GM23338 (cell line): Measurements from ENCODE around the gene OTOGL. TPM values are rescaled to one million over a fixed set of nuclear protein-coding genes. Genes with fewer than 3 reads are reported as not detected.

Experiments
- ATAC-seq: fragments of 200-7000 bp; cut with Tn5 transposase; 3 replicates; pipeline ENCODE4 v1.9.1; 2020
- DNase-seq: peaks from one replicate; pipeline ENCODE4 v3.0.0-alpha.2; 2015; ENCODE audit warnings: low spot score
- H2AFZ ChIP-seq: fragments of 200-600 bp; sonication (generic); 2 replicates; pipeline ENCODE4 v1.8.0; 2016; ENCODE audit warnings: antibody characterized with exemption, mild to moderate bottlenecking, moderate library complexity
- H3F3A ChIP-seq: fragments of 200-600 bp; sonication (generic); replicated peaks from 2 replicates; pipeline ENCODE4 v1.8.0; 2017; ENCODE audit warnings: antibody characterized with exemption, mixed run types, low read depth
- H3K27ac ChIP-seq: fragments of 200-600 bp; sonication (generic); 2 replicates; pipeline ENCODE4 v1.6.1; 2016; ENCODE audit warnings: low read depth
- H3K27me3 ChIP-seq: fragments of 200-600 bp; sonication (generic); 2 replicates; pipeline ENCODE4 v1.8.0; 2016; ENCODE audit warnings: mild to moderate bottlenecking, mixed run types, moderate library complexity; ENCODE audit not compliant: insufficient read depth
- H3K36me3 ChIP-seq: fragments of 200-600 bp; sonication (generic); 2 replicates; pipeline ENCODE4 v1.8.0; 2016; ENCODE audit warnings: mild to moderate bottlenecking; ENCODE audit not compliant: insufficient read depth
- H3K4me1 ChIP-seq: fragments of 200-600 bp; sonication (generic); 2 replicates; pipeline ENCODE4 v1.8.0; 2016; ENCODE audit warnings: mild to moderate bottlenecking, moderate library complexity; ENCODE audit not compliant: insufficient read depth
- H3K4me2 ChIP-seq: fragments of 200-600 bp; sonication (generic); 2 replicates; pipeline ENCODE4 v1.7.1; 2017; ENCODE audit warnings: mixed run types
- H3K4me3 ChIP-seq: fragments of 200-600 bp; sonication (generic); 2 replicates; pipeline ENCODE4 v1.6.1; 2016; ENCODE audit warnings: mixed run types
- H3K79me2 ChIP-seq: fragments of 200-600 bp; sonication (generic); replicated peaks from 2 replicates; pipeline ENCODE4 v1.8.0; 2017; ENCODE audit warnings: mild to moderate bottlenecking; ENCODE audit not compliant: insufficient read depth
- H3K9me2 ChIP-seq: fragments of 200-600 bp; sonication (generic); 2 replicates; pipeline ENCODE4 v1.8.0; 2017; ENCODE audit not compliant: insufficient read depth
- H4K20me1 ChIP-seq: fragments of 200-600 bp; sonication (generic); replicated peaks from 2 replicates; pipeline ENCODE4 v1.8.0; 2017; ENCODE audit warnings: mild to moderate bottlenecking; ENCODE audit not compliant: insufficient read depth
- H3K27ac Mint-ChIP-seq: 2 replicates; pipeline ENCODE4 v1.8.0; 2020; ENCODE audit warnings: inconsistent platforms, mild to moderate bottlenecking, moderate library complexity, mixed read lengths
- H3K27me3 Mint-ChIP-seq: 3 replicates; pipeline ENCODE4 v1.8.0; 2022; ENCODE audit warnings: low read depth, mild to moderate bottlenecking, moderate library complexity, mixed read lengths, inconsistent platforms; ENCODE audit not compliant: insufficient read depth, poor library complexity
- H3K36me3 Mint-ChIP-seq: 3 replicates; pipeline ENCODE4 v1.8.0; 2021; ENCODE audit warnings: low read depth, mild to moderate bottlenecking, inconsistent platforms, moderate library complexity, mixed read lengths
- H3K4me1 Mint-ChIP-seq: 3 replicates; pipeline ENCODE4 v1.8.0; 2020; ENCODE audit warnings: mild to moderate bottlenecking, inconsistent platforms, mixed read lengths
- H3K4me3 Mint-ChIP-seq: 3 replicates; pipeline ENCODE4 v1.8.0; 2021; ENCODE audit warnings: moderate library complexity, mild to moderate bottlenecking, inconsistent platforms, mixed read lengths
- H3K9me3 Mint-ChIP-seq: 3 replicates; pipeline ENCODE4 v1.8.0; 2020; ENCODE audit warnings: moderate library complexity, mild to moderate bottlenecking, inconsistent platforms, mixed read lengths
- CREB1 ChIP-seq: fragments of 250-450 bp; sonication (Bioruptor Pico); IDR thresholded peaks from 2 replicates; pipeline ENCODE4 v1.5.0; 2020; ENCODE audit warnings: low read depth, mild to moderate bottlenecking, moderate library complexity
- EZH2 ChIP-seq: fragments of 200-600 bp; sonication (generic); IDR thresholded peaks from one replicate; pipeline ENCODE4 v1.8.0; 2017; ENCODE audit warnings: antibody characterized with exemption, mild to moderate bottlenecking, low read depth; ENCODE audit not compliant: unreplicated experiment
- EZH2phosphoT487 ChIP-seq: fragments of 200-600 bp; sonication (generic); IDR thresholded peaks from one replicate; pipeline ENCODE4 v1.8.1; 2018; ENCODE audit warnings: antibody characterized with exemption; ENCODE audit not compliant: unreplicated experiment
- JUNB ChIP-seq: IDR thresholded peaks from one replicate; pipeline ENCODE4 v1.6.1; 2016; ENCODE audit warnings: antibody characterized with exemption; ENCODE audit not compliant: unreplicated experiment
- NANOG ChIP-seq: IDR thresholded peaks from 2 replicates; pipeline ENCODE4 v1.6.1; 2016; ENCODE audit warnings: antibody characterized with exemption, borderline replicate concordance
- POLR2AphosphoS5 ChIP-seq: IDR thresholded peaks from 2 replicates; pipeline ENCODE4 v1.6.1; 2016; ENCODE audit warnings: antibody characterized with exemption, low read depth
- STAT1 ChIP-seq: IDR thresholded peaks from one replicate; pipeline ENCODE4 v1.6.1; 2016; ENCODE audit warnings: antibody characterized with exemption; ENCODE audit not compliant: unreplicated experiment
- ZNF114 ChIP-seq: fragments of 250-450 bp; sonication (Bioruptor Pico); IDR thresholded peaks from 2 replicates; pipeline ENCODE4 v1.5.0; 2020; ENCODE audit warnings: mild to moderate bottlenecking, moderate library complexity
- ZNF331 ChIP-seq: fragments of 250-450 bp; sonication (Bioruptor Pico); IDR thresholded peaks from 2 replicates; pipeline ENCODE4 v1.5.0; 2020; ENCODE audit warnings: low read depth, mild to moderate bottlenecking, moderate library complexity
- polyA plus RNA-seq: library from polyadenylated mRNA; unstranded; fragments of >200 nt; fragmentation: Nextera tagmentation; extraction: Ambion mirVana; gene quantifications from 2 replicates; pipeline ENCODE4 v1.2.1, GENCODE V29; 2016
- total RNA-seq: library from RNA; depleted of rRNA; stranded (reverse); fragments of >200 nt; shearing (Covaris generic); gene quantifications from 2 replicates; pipeline ENCODE4 v1.2.3, GENCODE V29; 2014
- TF ChIP-seq, protein P1 (sequence below): IDR thresholded peaks from one replicate; pipeline ENCODE4 v1.6.1; 2018; ENCODE audit warnings: antibody characterized with exemption; ENCODE audit not compliant: unreplicated experiment
- TF ChIP-seq, protein P2 (sequence below), 2 experiments: fragments of 200-600 bp in 1 of 2; sonication (generic) in 1 of 2; conservative IDR thresholded peaks; 2 replicates each; pipeline versions ENCODE4 v1.5.1 to v1.6.1; 2016 to 2017; ENCODE audit warnings: antibody characterized with exemption in 2 of 2, low read depth in 2 of 2, mild to moderate bottlenecking in 2 of 2, moderate library complexity in 1 of 2
- TF ChIP-seq, protein P3 (sequence below): IDR thresholded peaks from 2 replicates; pipeline ENCODE4 v1.6.1; 2016; ENCODE audit warnings: antibody characterized with exemption
- TF ChIP-seq, protein P4 (sequence below): fragments of 250-450 bp; sonication (Bioruptor Pico); IDR thresholded peaks from 2 replicates; pipeline ENCODE4 v1.5.0; 2020; ENCODE audit warnings: mild to moderate bottlenecking, moderate library complexity

The OTOGL gene
- total and polyA plus RNA-seq, 2 experiments from 2014 or later = 0.36 to 0.66 TPM

DNA sequence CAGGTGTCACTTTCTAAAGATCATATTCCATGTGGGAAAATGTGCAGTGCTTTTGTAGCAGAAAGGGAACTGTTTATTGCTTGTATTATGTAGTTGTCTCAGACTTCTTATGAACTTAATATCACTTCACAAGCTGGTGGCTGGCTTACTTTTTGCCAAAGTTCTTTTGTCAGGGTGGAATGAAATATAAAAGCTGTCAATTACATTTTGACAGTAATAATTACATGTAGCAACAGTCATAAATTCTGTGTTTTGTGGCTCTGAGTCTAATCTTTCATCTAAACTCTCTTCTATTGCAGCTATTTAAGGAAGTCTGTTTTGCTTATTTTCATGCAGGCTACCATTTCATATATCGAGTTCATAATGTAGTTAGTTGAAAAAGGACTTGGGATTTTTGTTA, 106.6 kb downstream of the OTOGL start:
- Mint-ChIP-seq H3K4me1 (peaks cover 3% of the 10 kb centered on the region; the same call in 2 of the 3 replicates), H3K36me3 (no peaks in the 10 kb centered on the region), H3K4me3 (no peak overlapping the region), H3K27ac (no peak overlapping the region), H3K27me3 (no peaks in the 10 kb centered on the region), H3K9me3 (no peaks in the 10 kb centered on the region)
- DNase-seq (no peak), ATAC-seq (no peak)
- TF ChIP-seq, protein P1, sequence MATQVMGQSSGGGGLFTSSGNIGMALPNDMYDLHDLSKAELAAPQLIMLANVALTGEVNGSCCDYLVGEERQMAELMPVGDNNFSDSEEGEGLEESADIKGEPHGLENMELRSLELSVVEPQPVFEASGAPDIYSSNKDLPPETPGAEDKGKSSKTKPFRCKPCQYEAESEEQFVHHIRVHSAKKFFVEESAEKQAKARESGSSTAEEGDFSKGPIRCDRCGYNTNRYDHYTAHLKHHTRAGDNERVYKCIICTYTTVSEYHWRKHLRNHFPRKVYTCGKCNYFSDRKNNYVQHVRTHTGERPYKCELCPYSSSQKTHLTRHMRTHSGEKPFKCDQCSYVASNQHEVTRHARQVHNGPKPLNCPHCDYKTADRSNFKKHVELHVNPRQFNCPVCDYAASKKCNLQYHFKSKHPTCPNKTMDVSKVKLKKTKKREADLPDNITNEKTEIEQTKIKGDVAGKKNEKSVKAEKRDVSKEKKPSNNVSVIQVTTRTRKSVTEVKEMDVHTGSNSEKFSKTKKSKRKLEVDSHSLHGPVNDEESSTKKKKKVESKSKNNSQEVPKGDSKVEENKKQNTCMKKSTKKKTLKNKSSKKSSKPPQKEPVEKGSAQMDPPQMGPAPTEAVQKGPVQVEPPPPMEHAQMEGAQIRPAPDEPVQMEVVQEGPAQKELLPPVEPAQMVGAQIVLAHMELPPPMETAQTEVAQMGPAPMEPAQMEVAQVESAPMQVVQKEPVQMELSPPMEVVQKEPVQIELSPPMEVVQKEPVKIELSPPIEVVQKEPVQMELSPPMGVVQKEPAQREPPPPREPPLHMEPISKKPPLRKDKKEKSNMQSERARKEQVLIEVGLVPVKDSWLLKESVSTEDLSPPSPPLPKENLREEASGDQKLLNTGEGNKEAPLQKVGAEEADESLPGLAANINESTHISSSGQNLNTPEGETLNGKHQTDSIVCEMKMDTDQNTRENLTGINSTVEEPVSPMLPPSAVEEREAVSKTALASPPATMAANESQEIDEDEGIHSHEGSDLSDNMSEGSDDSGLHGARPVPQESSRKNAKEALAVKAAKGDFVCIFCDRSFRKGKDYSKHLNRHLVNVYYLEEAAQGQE = no peak
- TF ChIP-seq EZH2phosphoT487 (no peak), POLR2AphosphoS5 (no peak), JUNB (no peak), ZNF331 (CRISPR knock-in tag) (no peak), EZH2 (no peak), NANOG (no peak), ZNF114 (CRISPR knock-in tag) (no peak), CREB1 (CRISPR knock-in tag) (no peak), STAT1 (no peak)
- TF ChIP-seq, protein P2, sequence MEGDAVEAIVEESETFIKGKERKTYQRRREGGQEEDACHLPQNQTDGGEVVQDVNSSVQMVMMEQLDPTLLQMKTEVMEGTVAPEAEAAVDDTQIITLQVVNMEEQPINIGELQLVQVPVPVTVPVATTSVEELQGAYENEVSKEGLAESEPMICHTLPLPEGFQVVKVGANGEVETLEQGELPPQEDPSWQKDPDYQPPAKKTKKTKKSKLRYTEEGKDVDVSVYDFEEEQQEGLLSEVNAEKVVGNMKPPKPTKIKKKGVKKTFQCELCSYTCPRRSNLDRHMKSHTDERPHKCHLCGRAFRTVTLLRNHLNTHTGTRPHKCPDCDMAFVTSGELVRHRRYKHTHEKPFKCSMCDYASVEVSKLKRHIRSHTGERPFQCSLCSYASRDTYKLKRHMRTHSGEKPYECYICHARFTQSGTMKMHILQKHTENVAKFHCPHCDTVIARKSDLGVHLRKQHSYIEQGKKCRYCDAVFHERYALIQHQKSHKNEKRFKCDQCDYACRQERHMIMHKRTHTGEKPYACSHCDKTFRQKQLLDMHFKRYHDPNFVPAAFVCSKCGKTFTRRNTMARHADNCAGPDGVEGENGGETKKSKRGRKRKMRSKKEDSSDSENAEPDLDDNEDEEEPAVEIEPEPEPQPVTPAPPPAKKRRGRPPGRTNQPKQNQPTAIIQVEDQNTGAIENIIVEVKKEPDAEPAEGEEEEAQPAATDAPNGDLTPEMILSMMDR (conservative IDR thresholded peaks at IDR 0.05; ENCODE audit: low read depth in 2 of 2) = no peak
- TF ChIP-seq, protein P3, sequence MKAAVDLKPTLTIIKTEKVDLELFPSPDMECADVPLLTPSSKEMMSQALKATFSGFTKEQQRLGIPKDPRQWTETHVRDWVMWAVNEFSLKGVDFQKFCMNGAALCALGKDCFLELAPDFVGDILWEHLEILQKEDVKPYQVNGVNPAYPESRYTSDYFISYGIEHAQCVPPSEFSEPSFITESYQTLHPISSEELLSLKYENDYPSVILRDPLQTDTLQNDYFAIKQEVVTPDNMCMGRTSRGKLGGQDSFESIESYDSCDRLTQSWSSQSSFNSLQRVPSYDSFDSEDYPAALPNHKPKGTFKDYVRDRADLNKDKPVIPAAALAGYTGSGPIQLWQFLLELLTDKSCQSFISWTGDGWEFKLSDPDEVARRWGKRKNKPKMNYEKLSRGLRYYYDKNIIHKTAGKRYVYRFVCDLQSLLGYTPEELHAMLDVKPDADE = no peak
- TF ChIP-seq, protein P4, sequence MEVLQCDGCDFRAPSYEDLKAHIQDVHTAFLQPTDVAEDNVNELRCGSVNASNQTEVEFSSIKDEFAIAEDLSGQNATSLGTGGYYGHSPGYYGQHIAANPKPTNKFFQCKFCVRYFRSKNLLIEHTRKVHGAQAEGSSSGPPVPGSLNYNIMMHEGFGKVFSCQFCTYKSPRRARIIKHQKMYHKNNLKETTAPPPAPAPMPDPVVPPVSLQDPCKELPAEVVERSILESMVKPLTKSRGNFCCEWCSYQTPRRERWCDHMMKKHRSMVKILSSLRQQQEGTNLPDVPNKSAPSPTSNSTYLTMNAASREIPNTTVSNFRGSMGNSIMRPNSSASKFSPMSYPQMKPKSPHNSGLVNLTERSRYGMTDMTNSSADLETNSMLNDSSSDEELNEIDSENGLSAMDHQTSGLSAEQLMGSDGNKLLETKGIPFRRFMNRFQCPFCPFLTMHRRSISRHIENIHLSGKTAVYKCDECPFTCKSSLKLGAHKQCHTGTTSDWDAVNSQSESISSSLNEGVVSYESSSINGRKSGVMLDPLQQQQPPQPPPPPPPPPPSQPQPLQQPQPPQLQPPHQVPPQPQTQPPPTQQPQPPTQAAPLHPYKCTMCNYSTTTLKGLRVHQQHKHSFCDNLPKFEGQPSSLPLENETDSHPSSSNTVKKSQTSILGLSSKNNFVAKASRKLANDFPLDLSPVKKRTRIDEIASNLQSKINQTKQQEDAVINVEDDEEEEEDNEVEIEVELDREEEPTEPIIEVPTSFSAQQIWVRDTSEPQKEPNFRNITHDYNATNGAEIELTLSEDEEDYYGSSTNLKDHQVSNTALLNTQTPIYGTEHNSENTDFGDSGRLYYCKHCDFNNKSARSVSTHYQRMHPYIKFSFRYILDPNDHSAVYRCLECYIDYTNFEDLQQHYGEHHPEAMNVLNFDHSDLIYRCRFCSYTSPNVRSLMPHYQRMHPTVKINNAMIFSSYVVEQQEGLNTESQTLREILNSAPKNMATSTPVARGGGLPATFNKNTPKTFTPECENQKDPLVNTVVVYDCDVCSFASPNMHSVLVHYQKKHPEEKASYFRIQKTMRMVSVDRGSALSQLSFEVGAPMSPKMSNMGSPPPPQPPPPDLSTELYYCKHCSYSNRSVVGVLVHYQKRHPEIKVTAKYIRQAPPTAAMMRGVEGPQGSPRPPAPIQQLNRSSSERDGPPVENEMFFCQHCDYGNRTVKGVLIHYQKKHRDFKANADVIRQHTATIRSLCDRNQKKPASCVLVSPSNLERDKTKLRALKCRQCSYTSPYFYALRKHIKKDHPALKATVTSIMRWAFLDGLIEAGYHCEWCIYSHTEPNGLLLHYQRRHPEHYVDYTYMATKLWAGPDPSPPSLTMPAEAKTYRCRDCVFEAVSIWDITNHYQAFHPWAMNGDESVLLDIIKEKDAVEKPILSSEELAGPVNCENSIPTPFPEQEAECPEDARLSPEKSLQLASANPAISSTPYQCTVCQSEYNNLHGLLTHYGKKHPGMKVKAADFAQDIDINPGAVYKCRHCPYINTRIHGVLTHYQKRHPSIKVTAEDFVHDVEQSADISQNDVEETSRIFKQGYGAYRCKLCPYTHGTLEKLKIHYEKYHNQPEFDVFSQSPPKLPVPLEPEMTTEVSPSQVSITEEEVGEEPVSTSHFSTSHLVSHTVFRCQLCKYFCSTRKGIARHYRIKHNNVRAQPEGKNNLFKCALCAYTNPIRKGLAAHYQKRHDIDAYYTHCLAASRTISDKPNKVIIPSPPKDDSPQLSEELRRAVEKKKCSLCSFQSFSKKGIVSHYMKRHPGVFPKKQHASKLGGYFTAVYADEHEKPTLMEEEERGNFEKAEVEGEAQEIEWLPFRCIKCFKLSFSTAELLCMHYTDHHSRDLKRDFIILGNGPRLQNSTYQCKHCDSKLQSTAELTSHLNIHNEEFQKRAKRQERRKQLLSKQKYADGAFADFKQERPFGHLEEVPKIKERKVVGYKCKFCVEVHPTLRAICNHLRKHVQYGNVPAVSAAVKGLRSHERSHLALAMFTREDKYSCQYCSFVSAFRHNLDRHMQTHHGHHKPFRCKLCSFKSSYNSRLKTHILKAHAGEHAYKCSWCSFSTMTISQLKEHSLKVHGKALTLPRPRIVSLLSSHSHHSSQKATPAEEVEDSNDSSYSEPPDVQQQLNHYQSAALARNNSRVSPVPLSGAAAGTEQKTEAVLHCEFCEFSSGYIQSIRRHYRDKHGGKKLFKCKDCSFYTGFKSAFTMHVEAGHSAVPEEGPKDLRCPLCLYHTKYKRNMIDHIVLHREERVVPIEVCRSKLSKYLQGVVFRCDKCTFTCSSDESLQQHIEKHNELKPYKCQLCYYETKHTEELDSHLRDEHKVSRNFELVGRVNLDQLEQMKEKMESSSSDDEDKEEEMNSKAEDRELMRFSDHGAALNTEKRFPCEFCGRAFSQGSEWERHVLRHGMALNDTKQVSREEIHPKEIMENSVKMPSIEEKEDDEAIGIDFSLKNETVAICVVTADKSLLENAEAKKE (CRISPR knock-in tag) = no peak
- H3K27me3 ChIP-seq = no peaks in the 10 kb centered on the region
- no peaks in the 10 kb centered on the region for H3K9me2 ChIP-seq
- H2AFZ ChIP-seq = no peak overlapping the region
- H3F3A ChIP-seq = no peaks in the 10 kb centered on the region
- H3K4me2 ChIP-seq = no peak overlapping the region
- H3K4me3 ChIP-seq = no peak overlapping the region
- no peaks in the 10 kb centered on the region for H4K20me1 ChIP-seq
- H3K36me3 ChIP-seq = no peaks in the 10 kb centered on the region
- H3K79me2 ChIP-seq = no peaks in the 10 kb centered on the region
- H3K4me1 ChIP-seq = no peaks in the 10 kb centered on the region
- H3K27ac ChIP-seq = no peak overlapping the region
